Central memory CD4-positive, alpha-beta T cell (primary cell): ENCODE measurements around the gene USP2.

ENCODE experiments used
- DNase-seq: peaks from one replicate; pipeline ENCODE4 v3.0.0; 2022

Gene USP2

GRCh38 chr11:119320776-119321524, 60.5 kb downstream of the USP2 start:
- peak; percentile 49 for DNase-seq

GRCh38 chr11:119320240-119320775, 61.2 kb downstream of the USP2 start:
- no peak for DNase-seq

GRCh38 chr11:119319700-119320239, 61.7 kb downstream of the USP2 start:
- no peak for DNase-seq

GRCh38 chr11:119319136-119319699, 62.3 kb downstream of the USP2 start:
- no peak for DNase-seq

GRCh38 chr11:119318240-119319135, 63.0 kb downstream of the USP2 start:
- DNase-seq, result peak; percentile 59

- no peak for DNase-seq
Measured at GRCh38 chr11:119317592-119318239, 63.8 kb downstream of the USP2 start.

- DNase-seq, result no peak
Measured at GRCh38 chr11:119316729-119317591, 64.5 kb downstream of the USP2 start, which contains the start of gene MCAM. Gene MCAM (minus strand): TSS chr11:119317130. CDS start chr11:119317101, 29 bp downstream.

GRCh38 chr11:119316016-119316728, 65.3 kb downstream of the USP2 start:
- DNase-seq, result no peak

- DNase-seq, result peak; percentile 47
Measured at GRCh38 chr11:119315131-119316015, 66.1 kb downstream of the USP2 start.

- no peak for DNase-seq
Measured at GRCh38 chr11:119314726-119315125, 66.8 kb downstream of the USP2 start.

GRCh38 chr11:119310682-119311052, 70.8 kb downstream of the USP2 start:
- DNase-seq, result no peak

- DNase-seq, result no peak
Measured at GRCh38 chr11:119309953-119310681, 71.4 kb downstream of the USP2 start.

- no peak for DNase-seq
Measured at GRCh38 chr11:119309411-119309810, 72.1 kb downstream of the USP2 start.

GRCh38 chr11:119307974-119308373, 73.5 kb downstream of the USP2 start:
- DNase-seq, result no peak

- DNase-seq, result no peak
Measured at GRCh38 chr11:119307219-119307618, 74.3 kb downstream of the USP2 start.

GRCh38 chr11:119306373-119306890, 75.1 kb downstream of the USP2 start:
- peak; percentile 44 for DNase-seq

- DNase-seq, result no peak
Measured at GRCh38 chr11:119305556-119306372, 75.7 kb downstream of the USP2 start.
